Erythroblast (primary cell): ENCODE results near the gene ESRRB.

ENCODE experiments used
- GATA1 ChIP-seq: IDR thresholded peaks from 2 replicates; pipeline ENCODE4 v1.6.1; 2011; ENCODE audit warnings: low read depth, mild to moderate bottlenecking, control low read depth, low read length, moderate library complexity
- POLR2A ChIP-seq: IDR thresholded peaks from 2 replicates; pipeline ENCODE4 v1.6.1; 2011; ENCODE audit warnings: mild to moderate bottlenecking, low read length

DNA sequence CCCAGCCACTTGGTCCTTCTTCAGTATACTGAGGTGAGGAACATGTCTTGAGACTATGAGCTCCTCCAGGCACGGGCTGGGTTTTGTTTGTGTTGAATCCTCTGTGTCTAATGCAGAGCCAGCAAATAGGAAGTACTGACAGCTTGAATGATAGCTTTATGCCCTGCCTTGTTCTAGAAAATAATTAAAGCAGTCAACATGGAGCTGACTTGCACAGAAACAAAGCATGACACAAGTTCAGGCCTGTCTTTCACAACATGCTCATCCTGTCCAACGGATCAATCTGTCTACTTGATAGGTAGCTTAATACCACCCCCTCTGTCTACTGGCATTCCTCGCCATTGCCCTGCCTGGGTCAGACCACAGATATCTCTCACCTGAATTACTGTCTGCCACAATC lies 140.9 kb downstream of the ESRRB start:
- TF ChIP-seq POLR2A (no peak), GATA1 (no peak)
